ENCODE measurements around the gene UQCRC1.

UQCRC1 gene

GRCh38 chr3:48567500-48567899 is 41.9 kb downstream of the UQCRC1 start:
- Histone ChIP-seq H3K27ac (ENCODE audit: low read depth, low read length) (no peak overlapping the region), H3K9ac (ENCODE audit: low read length) (no peak overlapping the region), H3K9me3 (ENCODE audit: low read length) (no peaks in the 10 kb centered on the region), H3K4me3 (ENCODE audit: low read depth in 1 of 2, low read length in 2 of 2) (no peak overlapping the region), H3K27me3 (ENCODE audit: control insufficient read depth in 1 of 2, insufficient read depth in 2 of 2, low read length in 2 of 2) (no peaks in the 10 kb centered on the region), H3K36me3 (ENCODE audit: insufficient read depth, low read length) (no peaks in the 10 kb centered on the region), H3K4me1 (ENCODE audit: insufficient read depth, low read length) (no peaks in the 10 kb centered on the region)

- Histone ChIP-seq H3K36me3 (ENCODE audit: insufficient read depth, low read length) (no peaks in the 10 kb centered on the region), H3K27ac (ENCODE audit: low read depth, low read length) (no peak overlapping the region), H3K9me3 (ENCODE audit: low read length) (no peaks in the 10 kb centered on the region), H3K4me1 (ENCODE audit: insufficient read depth, low read length) (no peaks in the 10 kb centered on the region), H3K4me3 (ENCODE audit: low read depth in 1 of 2, low read length in 2 of 2) (no peak overlapping the region), H3K27me3 (ENCODE audit: control insufficient read depth in 1 of 2, insufficient read depth in 2 of 2, low read length in 2 of 2) (no peaks in the 10 kb centered on the region), H3K9ac (ENCODE audit: low read length) (no peak overlapping the region)
Measured at GRCh38 chr3:48567090-48567489, 42.4 kb downstream of the UQCRC1 start.

DNA sequence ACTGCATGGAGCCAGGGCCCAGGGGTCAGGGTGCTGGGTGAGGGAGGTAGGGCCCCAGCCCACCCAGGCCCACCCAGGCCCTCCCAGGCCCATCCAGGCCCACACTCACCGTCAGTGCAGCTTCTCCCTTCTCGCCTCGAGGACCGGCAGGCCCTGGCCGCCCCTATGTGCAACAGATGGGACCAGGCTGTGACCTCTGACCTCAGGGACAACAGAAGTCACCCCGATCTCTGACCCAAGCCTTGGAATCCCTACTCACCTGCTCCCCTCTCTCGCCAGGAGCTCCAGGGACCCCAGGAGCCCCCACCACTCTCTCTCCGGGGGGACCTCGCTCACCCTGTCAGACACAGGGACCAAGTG is 43.1 kb downstream of the UQCRC1 start:
- Histone ChIP-seq H3K27ac (ENCODE audit: low read depth, low read length) (no peak overlapping the region), H3K9ac (ENCODE audit: low read length) (no peak overlapping the region), H3K36me3 (ENCODE audit: insufficient read depth, low read length) (no peaks in the 10 kb centered on the region), H3K4me1 (ENCODE audit: insufficient read depth, low read length) (peaks cover 2% of the 10 kb centered on the region), H3K27me3 (ENCODE audit: control insufficient read depth in 1 of 2, insufficient read depth in 2 of 2, low read length in 2 of 2) (no peaks in the 10 kb centered on the region), H3K9me3 (ENCODE audit: low read length) (no peaks in the 10 kb centered on the region), H3K4me3 (ENCODE audit: low read depth in 1 of 2, low read length in 2 of 2) (no peak overlapping the region)

GRCh38 chr3:48565591-48566400 is 43.6 kb downstream of the UQCRC1 start:
- no peaks in the 10 kb centered on the region for H3K9me3 ChIP-seq (ENCODE audit: low read length)
- H3K4me1 ChIP-seq (ENCODE audit: insufficient read depth, low read length): peaks cover 8% of the 10 kb centered on the region
- H3K36me3 ChIP-seq (ENCODE audit: insufficient read depth, low read length): no peaks in the 10 kb centered on the region
- H3K4me3 ChIP-seq (ENCODE audit: low read depth in 1 of 2, low read length in 2 of 2): no peak overlapping the region
- no peak overlapping the region for H3K9ac ChIP-seq (ENCODE audit: low read length)
- H3K27ac ChIP-seq (ENCODE audit: low read depth, low read length): no peak overlapping the region
- no peaks in the 10 kb centered on the region for H3K27me3 ChIP-seq (ENCODE audit: control insufficient read depth in 1 of 2, insufficient read depth in 2 of 2, low read length in 2 of 2)

GRCh38 chr3:48565186-48565585 is 44.3 kb downstream of the UQCRC1 start:
- Histone ChIP-seq H3K4me1 (ENCODE audit: insufficient read depth, low read length) (peaks cover 13% of the 10 kb centered on the region), H3K9ac (ENCODE audit: low read length) (no peak overlapping the region), H3K27ac (ENCODE audit: low read depth, low read length) (no peak overlapping the region)

GRCh38 chr3:48564667-48565066 is 44.8 kb downstream of the UQCRC1 start:
- Histone ChIP-seq H3K36me3 (ENCODE audit: insufficient read depth, low read length) (no peaks in the 10 kb centered on the region), H3K4me1 (ENCODE audit: insufficient read depth, low read length) (peaks cover 18% of the 10 kb centered on the region), H3K27me3 (ENCODE audit: control insufficient read depth in 1 of 2, insufficient read depth in 2 of 2, low read length in 2 of 2) (no peaks in the 10 kb centered on the region), H3K4me3 (ENCODE audit: low read depth in 1 of 2, low read length in 2 of 2) (no peak overlapping the region), H3K9ac (ENCODE audit: low read length) (no peak overlapping the region), H3K9me3 (ENCODE audit: low read length) (no peaks in the 10 kb centered on the region), H3K27ac (ENCODE audit: low read depth, low read length) (no peak overlapping the region)

More at GRCh38 chr3:48565186-48565585, 44.3 kb downstream of the UQCRC1 start:
- Histone ChIP-seq H3K4me3 (ENCODE audit: low read depth in 1 of 2, low read length in 2 of 2) (no peak overlapping the region), H3K9me3 (ENCODE audit: low read length) (no peaks in the 10 kb centered on the region), H3K36me3 (ENCODE audit: insufficient read depth, low read length) (no peaks in the 10 kb centered on the region), H3K27me3 (ENCODE audit: control insufficient read depth in 1 of 2, insufficient read depth in 2 of 2, low read length in 2 of 2) (no peaks in the 10 kb centered on the region)

DNA sequence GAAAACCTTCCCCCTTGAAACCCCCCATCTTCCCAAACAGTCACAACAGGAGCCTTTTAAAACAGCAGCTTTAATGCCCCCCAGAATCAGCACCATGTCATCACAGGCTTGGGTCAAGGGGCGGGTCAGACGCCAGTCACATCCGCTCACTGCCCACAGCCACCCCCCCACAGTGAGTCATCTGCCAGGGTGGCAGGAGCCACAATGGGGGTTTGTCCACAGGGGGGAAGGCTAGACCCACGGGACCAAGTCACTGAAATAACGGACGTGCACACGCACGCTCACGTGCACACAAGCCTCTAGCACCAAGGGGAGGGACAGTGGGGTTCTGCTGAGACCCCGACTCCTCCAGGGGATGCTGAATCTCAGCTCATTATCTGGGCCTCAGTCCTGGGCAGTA is 45.4 kb downstream of the UQCRC1 start:
- no peaks in the 10 kb centered on the region for H3K9me3 ChIP-seq (ENCODE audit: low read length)
- H3K4me3 ChIP-seq (ENCODE audit: low read depth in 1 of 2, low read length in 2 of 2): no peak overlapping the region
- H3K4me1 ChIP-seq (ENCODE audit: insufficient read depth, low read length): peaks cover 23% of the 10 kb centered on the region
- H3K9ac ChIP-seq (ENCODE audit: low read length): no peak overlapping the region
- no peaks in the 10 kb centered on the region for H3K27me3 ChIP-seq (ENCODE audit: control insufficient read depth in 1 of 2, insufficient read depth in 2 of 2, low read length in 2 of 2)
- no peaks in the 10 kb centered on the region for H3K36me3 ChIP-seq (ENCODE audit: insufficient read depth, low read length)
- H3K27ac ChIP-seq (ENCODE audit: low read depth, low read length): no peak overlapping the region

DNA sequence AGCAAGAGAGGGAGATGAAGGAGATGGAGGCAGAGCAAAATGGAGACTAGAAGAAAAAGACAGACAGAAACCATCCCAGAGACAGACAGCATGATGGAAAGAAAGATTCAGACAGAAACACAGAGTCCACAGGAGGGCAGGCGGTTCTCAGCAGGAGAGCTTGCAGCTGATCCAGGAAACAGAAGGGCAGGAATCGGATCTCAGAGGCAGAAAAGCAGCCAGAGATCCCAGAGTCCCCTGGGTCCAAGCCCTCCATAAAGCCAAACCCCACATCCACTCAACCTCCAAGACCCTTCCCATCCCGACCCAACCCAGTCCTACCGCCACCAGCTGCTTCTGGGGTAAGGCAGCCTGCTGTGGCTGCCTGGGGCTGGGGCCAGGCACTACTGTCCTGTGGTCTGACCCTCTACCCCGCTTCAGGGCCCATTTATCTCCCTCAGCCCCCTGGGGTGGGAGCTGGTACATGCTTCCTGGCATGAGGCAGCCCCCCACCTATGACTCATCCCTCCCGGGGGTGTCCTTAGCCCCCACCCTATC is 46.0 kb downstream of the UQCRC1 start, which contains the start of gene UCN2:
Gene UCN2 (minus strand): TSS at position 400 of the 537 bp plus-strand sequence. CDS start 657 bp downstream, outside the sequence.
- H3K4me1 ChIP-seq (ENCODE audit: insufficient read depth, low read length): peaks cover 23% of the 10 kb centered on the region
- no peaks in the 10 kb centered on the region for H3K36me3 ChIP-seq (ENCODE audit: insufficient read depth, low read length)
- no peaks in the 10 kb centered on the region for H3K27me3 ChIP-seq (ENCODE audit: control insufficient read depth in 1 of 2, insufficient read depth in 2 of 2, low read length in 2 of 2)
- H3K4me3 ChIP-seq (ENCODE audit: low read depth in 1 of 2, low read length in 2 of 2): no peak within 1 kb of the TSS
- no peaks in the 10 kb centered on the region for H3K9me3 ChIP-seq (ENCODE audit: low read length)
- H3K9ac ChIP-seq (ENCODE audit: low read length): no peak within 1 kb of the TSS
- H3K27ac ChIP-seq (ENCODE audit: low read depth, low read length): no peak within 1 kb of the TSS

- Histone ChIP-seq H3K36me3 (ENCODE audit: insufficient read depth, low read length) (no peaks in the 10 kb centered on the region), H3K9ac (ENCODE audit: low read length) (no peak overlapping the region), H3K27me3 (ENCODE audit: control insufficient read depth in 1 of 2, insufficient read depth in 2 of 2, low read length in 2 of 2) (no peaks in the 10 kb centered on the region), H3K9me3 (ENCODE audit: low read length) (no peaks in the 10 kb centered on the region), H3K4me1 (ENCODE audit: insufficient read depth, low read length) (peaks cover 23% of the 10 kb centered on the region), H3K4me3 (ENCODE audit: low read depth in 1 of 2, low read length in 2 of 2) (no peak overlapping the region), H3K27ac (ENCODE audit: low read depth, low read length) (no peak overlapping the region)
Measured at GRCh38 chr3:48562367-48563095, 46.9 kb downstream of the UQCRC1 start.

DNA sequence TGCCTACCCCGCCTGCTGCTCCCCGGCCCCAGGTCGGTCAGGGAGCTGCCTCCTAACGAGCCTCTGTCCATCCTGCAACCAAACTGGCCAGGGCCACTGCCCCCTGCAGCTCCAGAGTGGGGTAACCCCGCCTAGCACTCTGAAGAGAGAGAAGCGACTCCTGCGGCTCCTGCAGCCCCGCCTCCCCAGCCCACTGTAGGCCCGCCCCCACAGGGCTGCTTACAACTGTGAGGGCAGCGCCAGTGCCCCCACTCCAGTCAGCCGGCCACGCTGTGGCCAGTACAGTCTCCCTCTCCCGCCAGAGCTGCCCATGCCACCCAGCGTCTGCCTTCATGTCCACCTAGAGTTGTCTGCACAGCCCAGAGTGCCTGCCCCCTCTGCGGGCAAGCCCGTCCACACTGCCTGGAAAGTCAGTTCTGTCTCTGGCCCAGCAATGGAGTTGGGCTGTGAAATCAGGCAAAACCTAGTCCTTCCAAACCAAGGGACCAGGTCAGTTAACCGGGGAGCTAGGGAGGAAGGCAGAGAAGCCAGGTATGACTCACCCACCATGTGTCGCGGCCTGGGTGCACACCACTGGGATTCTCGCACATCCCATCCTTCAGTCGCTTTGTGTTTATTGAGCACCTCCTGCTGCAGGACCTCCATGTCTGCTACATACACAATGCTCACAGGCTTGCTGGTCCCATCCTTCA is 48.3 kb downstream of the UQCRC1 start:
- peak overlapping the region; percentile 32 to 56 for H3K4me3 ChIP-seq (ENCODE audit: low read depth in 1 of 2, low read length in 2 of 2)
- H3K9ac ChIP-seq (ENCODE audit: low read length): peak overlapping the region; percentile 25
- H3K27ac ChIP-seq (ENCODE audit: low read depth, low read length): peak overlapping the region; percentile 61

GRCh38 chr3:48560648-48561018 is 48.8 kb downstream of the UQCRC1 start:
- Histone ChIP-seq H3K4me3 (ENCODE audit: low read depth in 1 of 2, low read length in 2 of 2) (peak overlapping the region; percentile 32 to 56), H3K27ac (ENCODE audit: low read depth, low read length) (peak overlapping the region; percentile 68), H3K9me3 (ENCODE audit: low read length) (no peaks in the 10 kb centered on the region), H3K27me3 (ENCODE audit: control insufficient read depth in 1 of 2, insufficient read depth in 2 of 2, low read length in 2 of 2) (no peaks in the 10 kb centered on the region), H3K9ac (ENCODE audit: low read length) (peak overlapping the region; percentile 25), H3K4me1 (ENCODE audit: insufficient read depth, low read length) (peaks cover 23% of the 10 kb centered on the region), H3K36me3 (ENCODE audit: insufficient read depth, low read length) (no peaks in the 10 kb centered on the region)

More for the DNA sequence above, 48.3 kb downstream of the UQCRC1 start:
- Histone ChIP-seq H3K9me3 (ENCODE audit: low read length) (no peaks in the 10 kb centered on the region), H3K4me1 (ENCODE audit: insufficient read depth, low read length) (peaks cover 23% of the 10 kb centered on the region), H3K36me3 (ENCODE audit: insufficient read depth, low read length) (no peaks in the 10 kb centered on the region), H3K27me3 (ENCODE audit: control insufficient read depth in 1 of 2, insufficient read depth in 2 of 2, low read length in 2 of 2) (no peaks in the 10 kb centered on the region)
